Rectal smooth muscle tissue (tissue), 1 donor: ENCODE results near the gene CSNK1E.

Experiments used
- H3K27ac ChIP-seq: one replicate; pipeline ENCODE4 v1.7.0; 2013; ENCODE audit warnings: low read depth, low read length, inconsistent platforms
- H3K27me3 ChIP-seq: one replicate; pipeline ENCODE4 v1.7.0; 2013; ENCODE audit warnings: low read length; ENCODE audit not compliant: control insufficient read depth, insufficient read depth
- H3K36me3 ChIP-seq: one replicate; pipeline ENCODE4 v1.7.0; 2013; ENCODE audit warnings: low read length; ENCODE audit not compliant: control insufficient read depth, insufficient read depth
- H3K4me1 ChIP-seq: one replicate; pipeline ENCODE4 v1.7.0; 2013; ENCODE audit warnings: low read length; ENCODE audit not compliant: control insufficient read depth, insufficient read depth
- H3K4me3 ChIP-seq: one replicate; pipeline ENCODE4 v1.7.0; 2013; ENCODE audit warnings: low read length
- H3K9ac ChIP-seq: one replicate; pipeline ENCODE4 v1.7.0; 2013; ENCODE audit warnings: low read length

The CSNK1E gene

DNA sequence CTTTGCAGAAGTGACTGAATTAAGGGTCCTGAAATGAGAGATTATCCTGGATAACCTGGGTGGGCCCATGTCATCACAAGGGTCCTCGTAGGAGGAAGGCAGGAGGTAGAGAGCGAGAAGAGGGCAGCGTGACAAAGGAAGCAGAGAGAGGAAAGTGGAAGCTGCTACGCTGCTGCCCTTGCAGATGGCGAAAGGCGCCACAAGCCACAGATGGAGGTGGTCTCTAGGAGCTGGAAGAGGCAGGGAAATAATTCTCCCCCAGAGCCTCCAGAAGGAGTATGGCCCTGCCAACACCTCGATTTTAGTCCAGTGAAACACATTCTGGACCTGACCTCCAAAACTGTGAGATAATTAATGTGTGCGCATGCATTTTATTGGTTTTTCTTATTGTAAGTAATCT lies 57.9 kb downstream of the CSNK1E start:
- H3K9ac ChIP-seq: no peak overlapping the region
- H3K4me1 ChIP-seq: peaks cover 25% of the 10 kb centered on the region
- H3K4me3 ChIP-seq: no peak overlapping the region

DNA sequence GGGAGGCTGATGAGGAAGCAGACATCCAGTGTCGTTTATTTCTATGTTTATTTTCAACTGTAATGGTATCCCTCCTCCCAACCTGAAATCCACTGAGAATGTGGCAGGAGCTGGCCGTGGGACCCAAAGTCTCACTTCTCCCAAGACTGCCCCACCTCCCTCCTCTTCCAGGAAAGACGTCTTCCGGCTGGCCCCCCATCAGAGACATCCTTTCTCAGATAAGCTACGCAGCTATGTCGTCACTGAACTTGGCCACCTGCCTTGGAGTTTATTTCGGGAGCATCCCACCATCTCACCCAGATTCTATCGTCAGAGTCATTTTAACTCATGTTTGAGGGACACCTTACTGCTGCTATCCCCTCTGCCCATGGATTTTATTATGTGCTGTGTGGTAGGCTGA lies 58.3 kb downstream of the CSNK1E start:
- Histone ChIP-seq H3K27ac (no peak overlapping the region), H3K36me3 (no peaks in the 10 kb centered on the region), H3K9ac (no peak overlapping the region), H3K4me3 (no peak overlapping the region), H3K4me1 (peaks cover 25% of the 10 kb centered on the region), H3K27me3 (no peaks in the 10 kb centered on the region)

More for the DNA sequence above, 57.9 kb downstream of the CSNK1E start:
- no peak overlapping the region for H3K27ac ChIP-seq
- no peaks in the 10 kb centered on the region for H3K36me3 ChIP-seq
- H3K27me3 ChIP-seq: no peaks in the 10 kb centered on the region

DNA sequence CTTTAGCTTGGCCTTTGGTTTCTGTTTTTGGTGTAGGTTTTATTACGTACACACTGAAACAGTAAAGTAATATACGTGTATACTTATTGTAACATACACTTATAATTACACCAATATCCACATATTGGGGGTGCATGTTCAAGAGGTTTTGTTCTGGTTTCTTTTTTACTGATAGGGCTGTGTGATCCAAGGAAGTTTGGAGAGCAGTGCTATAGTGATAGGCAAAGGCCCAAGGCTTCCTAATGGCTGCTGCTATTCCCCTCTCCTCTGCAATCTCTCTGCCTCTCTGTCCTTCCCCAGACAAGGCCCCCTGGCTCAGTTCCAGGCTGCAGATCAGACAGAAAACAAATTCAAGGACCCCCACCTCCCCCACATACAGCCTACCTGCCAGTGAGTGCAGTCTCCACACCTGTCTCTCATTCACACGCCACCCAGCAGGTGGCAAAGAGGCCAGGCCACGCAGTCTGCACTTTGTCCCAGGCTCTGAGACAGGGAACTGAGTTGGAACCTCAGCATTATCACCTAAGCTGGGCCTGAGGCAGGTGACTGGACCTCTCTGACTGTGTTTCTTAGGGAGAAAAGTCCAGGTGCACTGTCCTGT lies 59.5 kb downstream of the CSNK1E start:
- H3K27ac ChIP-seq: peak overlapping the region; percentile 59
- H3K4me1 ChIP-seq: peaks cover 25% of the 10 kb centered on the region
- no peaks in the 10 kb centered on the region for H3K36me3 ChIP-seq
- no peak overlapping the region for H3K4me3 ChIP-seq
- no peak overlapping the region for H3K9ac ChIP-seq
- no peaks in the 10 kb centered on the region for H3K27me3 ChIP-seq

DNA sequence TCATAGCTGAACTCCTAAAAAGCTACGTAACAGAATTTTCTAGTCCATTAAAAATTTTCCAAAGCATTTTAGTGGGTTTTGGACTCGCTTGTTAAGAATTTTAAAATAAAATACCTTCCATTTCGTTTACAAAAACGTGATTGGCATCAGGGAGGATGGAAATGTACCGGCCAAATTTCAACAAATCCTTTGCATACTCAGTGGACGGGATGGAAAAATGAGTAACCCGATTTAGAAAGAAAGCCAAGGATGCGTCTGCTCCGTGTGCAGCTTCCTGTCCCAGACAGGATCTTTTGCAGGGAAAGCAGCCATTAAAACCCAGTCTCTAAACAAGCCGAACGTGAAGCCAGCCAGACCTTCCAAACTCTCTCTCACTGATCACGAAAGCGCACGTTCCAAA lies 60.1 kb downstream of the CSNK1E start:
- Histone ChIP-seq H3K27me3 (no peaks in the 10 kb centered on the region), H3K4me1 (peaks cover 20% of the 10 kb centered on the region), H3K4me3 (no peak overlapping the region), H3K27ac (peak overlapping the region; percentile 59), H3K36me3 (no peaks in the 10 kb centered on the region), H3K9ac (no peak overlapping the region)

DNA sequence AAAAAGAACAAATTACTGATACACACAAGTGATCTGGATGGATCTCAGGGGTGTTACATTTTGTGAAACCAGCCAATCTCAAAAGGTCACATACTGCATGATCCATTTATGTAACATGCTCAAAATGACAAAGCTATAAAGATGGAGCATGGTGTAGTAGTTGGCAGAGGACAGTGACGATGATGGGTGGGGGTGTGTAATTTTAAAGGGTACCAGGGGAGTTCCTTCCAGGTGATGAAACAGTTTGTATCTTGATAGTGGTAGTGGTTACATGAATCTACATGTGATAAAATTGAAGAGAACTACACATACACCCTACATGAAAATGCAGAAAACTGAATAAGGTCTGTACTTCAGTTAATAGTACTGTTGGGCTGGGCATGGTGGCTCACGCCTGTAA lies 61.5 kb downstream of the CSNK1E start:
- H3K27ac ChIP-seq: no peak overlapping the region
- H3K4me3 ChIP-seq: no peak overlapping the region
- no peaks in the 10 kb centered on the region for H3K27me3 ChIP-seq
- peaks cover 11% of the 10 kb centered on the region for H3K4me1 ChIP-seq
- no peaks in the 10 kb centered on the region for H3K36me3 ChIP-seq
- no peak overlapping the region for H3K9ac ChIP-seq

DNA sequence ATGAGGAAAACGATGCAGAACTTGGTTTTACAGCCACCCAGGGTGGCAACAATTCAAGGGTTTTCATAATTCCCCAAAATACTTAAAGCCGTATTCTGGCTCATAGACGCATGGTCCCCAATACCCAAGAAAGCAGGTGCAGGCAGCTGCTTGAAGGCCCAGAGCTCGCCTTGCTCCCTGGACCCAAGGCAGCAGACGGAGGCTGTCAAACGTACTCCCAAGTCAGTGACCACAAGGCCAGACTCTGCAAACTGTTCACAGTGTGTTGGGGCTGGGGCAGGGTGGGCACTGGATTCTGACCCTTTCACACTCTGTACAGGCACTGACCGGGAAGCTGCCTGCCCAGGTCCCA lies 65.9 kb downstream of the CSNK1E start:
- peaks cover 2% of the 10 kb centered on the region for H3K4me1 ChIP-seq
- H3K36me3 ChIP-seq: peaks cover 10% of the 10 kb centered on the region
- no peak overlapping the region for H3K27ac ChIP-seq
- no peaks in the 10 kb centered on the region for H3K27me3 ChIP-seq
- no peak overlapping the region for H3K4me3 ChIP-seq
- H3K9ac ChIP-seq: no peak overlapping the region

DNA sequence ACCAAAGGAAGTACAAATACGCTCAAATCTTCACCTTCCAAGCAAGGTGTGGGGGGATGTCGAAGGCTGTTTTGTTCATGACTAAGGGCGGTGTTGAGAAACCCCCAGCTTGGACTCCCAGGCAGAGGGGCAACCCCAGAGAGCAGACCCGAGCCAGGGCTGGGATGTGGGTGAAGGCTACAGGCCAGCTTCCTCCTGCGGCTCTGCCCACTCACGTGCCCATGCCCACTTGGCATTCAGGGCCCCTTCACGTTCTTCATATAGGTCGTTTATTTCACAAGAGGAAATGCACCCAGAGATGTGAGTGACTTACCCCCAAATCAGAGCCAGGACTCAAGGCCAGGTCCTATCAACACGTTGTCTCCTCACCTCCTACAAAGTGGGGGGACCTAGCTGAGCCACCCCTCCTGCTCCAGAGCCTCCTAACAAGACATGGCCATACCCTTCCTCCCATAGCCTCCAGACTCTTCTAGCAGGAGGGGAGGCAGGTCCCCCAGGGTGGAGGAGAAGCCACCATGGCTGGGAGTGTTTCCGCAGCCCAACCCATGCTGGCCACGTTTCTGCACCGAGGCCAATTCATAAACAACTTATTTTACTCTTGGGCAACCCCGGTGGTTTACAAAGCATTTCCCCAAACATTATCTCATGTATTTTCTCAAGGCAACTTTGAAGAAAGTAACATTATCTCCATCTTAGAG lies 66.4 kb downstream of the CSNK1E start:
- Histone ChIP-seq H3K9ac (no peak overlapping the region), H3K4me1 (peaks cover 7% of the 10 kb centered on the region), H3K27ac (no peak overlapping the region), H3K27me3 (no peaks in the 10 kb centered on the region), H3K36me3 (peaks cover 15% of the 10 kb centered on the region), H3K4me3 (no peak overlapping the region)

DNA sequence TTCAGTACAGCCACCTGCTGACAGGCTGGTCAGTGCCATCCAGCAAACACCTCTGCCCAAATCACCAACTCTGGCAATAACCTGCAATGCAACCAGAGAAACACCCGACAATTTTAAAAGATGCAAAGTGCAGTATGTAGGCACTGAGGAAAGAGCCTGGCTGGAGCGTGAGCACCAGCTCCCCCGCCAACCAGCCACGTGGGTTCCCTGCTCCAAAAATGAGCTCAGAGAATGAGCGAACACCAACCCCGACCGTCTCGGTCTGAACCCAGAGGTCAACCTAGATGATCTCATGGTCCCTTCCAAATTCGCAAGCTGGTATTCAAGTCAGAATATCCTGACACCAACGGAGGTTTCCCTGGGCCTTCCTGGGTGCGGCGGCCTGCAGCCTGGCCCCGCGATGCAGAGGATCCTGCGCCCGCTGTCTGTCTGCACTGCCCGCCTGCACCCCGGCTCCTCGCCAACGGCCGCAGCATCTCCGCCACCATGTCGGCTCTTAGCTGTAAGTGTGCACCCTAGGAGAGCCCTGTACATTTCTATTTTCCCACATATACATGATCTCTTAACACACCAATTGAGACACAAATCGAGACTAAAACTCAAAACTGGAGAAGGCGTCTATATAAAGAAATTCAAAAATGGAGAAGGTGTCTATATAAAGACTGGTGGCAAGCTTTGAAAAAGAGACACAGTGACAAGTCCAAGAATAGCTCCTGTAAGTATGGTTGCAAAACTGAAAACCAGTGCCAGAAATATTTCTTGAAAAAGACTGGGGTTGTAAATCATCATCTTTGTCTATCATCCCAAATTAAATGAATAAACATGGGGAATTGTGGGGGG lies 67.2 kb downstream of the CSNK1E start:
- Histone ChIP-seq H3K27ac (no peak overlapping the region), H3K36me3 (peaks cover 19% of the 10 kb centered on the region), H3K9ac (no peak overlapping the region), H3K4me1 (peaks cover 7% of the 10 kb centered on the region), H3K4me3 (no peak overlapping the region), H3K27me3 (no peaks in the 10 kb centered on the region)

DNA sequence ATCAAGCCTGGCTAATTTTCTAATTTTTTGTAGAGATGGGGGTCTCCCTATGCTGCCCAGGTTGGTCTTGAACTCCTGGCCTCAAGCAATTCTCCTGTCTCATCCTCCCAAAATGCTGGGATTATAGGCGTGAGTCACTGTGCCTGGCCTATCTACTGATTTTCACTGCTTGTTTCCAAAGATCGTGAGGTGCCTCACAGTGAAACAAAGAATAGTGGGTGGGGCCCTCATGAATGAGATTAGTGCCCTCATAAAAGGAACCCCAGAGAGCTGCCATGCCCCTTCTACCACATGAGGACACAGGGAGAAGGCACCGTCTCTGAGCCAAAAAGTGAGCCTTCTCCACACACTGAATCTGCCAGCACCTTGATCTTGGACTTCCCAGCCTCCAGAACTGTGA lies 67.9 kb downstream of the CSNK1E start:
- H3K27ac ChIP-seq: no peak overlapping the region
- H3K27me3 ChIP-seq: no peaks in the 10 kb centered on the region
- no peak overlapping the region for H3K4me3 ChIP-seq
- H3K36me3 ChIP-seq: peaks cover 23% of the 10 kb centered on the region
- no peak overlapping the region for H3K9ac ChIP-seq
- H3K4me1 ChIP-seq: peaks cover 7% of the 10 kb centered on the region

DNA sequence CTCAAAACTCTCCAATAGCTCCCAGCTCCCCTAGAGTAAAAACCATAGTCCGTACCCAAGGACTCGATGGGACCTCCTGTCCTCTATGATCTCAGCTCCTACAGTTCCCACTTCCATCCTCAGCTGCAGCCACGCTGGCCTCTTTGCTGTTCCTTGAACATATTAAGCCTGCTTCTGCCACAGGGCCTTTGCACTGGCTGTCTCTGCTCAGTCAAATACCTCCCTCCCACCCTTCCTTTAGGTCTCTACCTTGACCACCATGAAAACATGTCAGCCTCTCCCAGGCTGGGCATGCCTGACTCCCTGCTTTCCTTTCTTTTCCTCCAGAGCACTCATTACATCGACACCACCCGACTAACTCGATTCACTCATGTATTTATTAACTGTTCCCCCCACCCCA lies 69.0 kb downstream of the CSNK1E start:
- H3K9ac ChIP-seq: no peak overlapping the region
- H3K27ac ChIP-seq: no peak overlapping the region
- H3K27me3 ChIP-seq: no peaks in the 10 kb centered on the region
- H3K36me3 ChIP-seq: peaks cover 23% of the 10 kb centered on the region
- H3K4me1 ChIP-seq: peaks cover 7% of the 10 kb centered on the region
- H3K4me3 ChIP-seq: no peak overlapping the region

DNA sequence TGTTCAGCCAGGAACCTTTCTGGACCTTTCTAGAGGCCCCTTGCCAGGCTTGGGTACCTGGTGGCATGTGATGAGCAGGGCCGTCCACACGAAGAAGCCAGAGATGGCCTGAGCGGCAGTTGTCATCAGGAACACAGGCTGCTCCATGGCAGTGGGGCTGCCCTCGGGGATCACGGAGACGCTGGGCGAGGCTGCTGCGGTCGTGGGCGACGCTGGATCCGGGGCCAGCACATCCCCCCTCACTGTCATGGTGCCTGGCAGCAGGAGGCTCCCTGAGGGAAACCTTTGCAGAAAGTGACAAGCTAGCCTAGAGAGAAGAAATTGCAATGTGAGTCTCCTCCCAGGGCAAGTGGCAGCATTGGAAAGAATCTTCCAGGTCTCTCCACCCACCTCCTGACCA lies 69.5 kb downstream of the CSNK1E start:
- Histone ChIP-seq H3K9ac (peak overlapping the region; percentile 6), H3K4me1 (peaks cover 7% of the 10 kb centered on the region), H3K27me3 (no peaks in the 10 kb centered on the region), H3K36me3 (peaks cover 23% of the 10 kb centered on the region), H3K27ac (no peak overlapping the region), H3K4me3 (no peak overlapping the region)

DNA sequence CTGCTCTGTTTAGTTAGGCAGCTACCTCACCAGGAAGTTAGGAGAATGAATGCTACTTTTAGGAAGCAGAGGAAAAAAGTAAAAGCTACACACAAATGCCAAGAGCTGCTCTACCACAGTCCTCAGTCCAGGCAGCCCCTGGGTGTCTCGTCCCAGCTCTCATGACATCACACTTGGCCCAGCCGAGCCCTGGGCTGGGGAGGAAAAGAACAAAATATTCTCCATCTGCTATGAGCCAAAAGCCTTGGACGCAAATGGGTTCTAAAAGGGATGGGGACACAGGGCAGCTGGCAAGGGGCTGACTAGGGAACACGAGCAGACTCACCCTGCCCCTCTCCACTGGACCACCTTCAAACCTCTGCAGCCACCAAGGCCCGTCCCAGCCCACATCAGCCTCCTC lies 70.5 kb downstream of the CSNK1E start:
- Histone ChIP-seq H3K27ac (no peak overlapping the region), H3K36me3 (peaks cover 23% of the 10 kb centered on the region), H3K4me1 (peaks cover 7% of the 10 kb centered on the region), H3K27me3 (no peaks in the 10 kb centered on the region), H3K9ac (no peak overlapping the region), H3K4me3 (no peak overlapping the region)
